GM18507 (cell line): Measurements from ENCODE around the gene PIK3C2B.

Experiments
- DNase-seq: peaks from one replicate; pipeline ENCODE4 v3.0.0; 2011; ENCODE audit warnings: low read depth; ENCODE audit not compliant: insufficient read length; ENCODE audit errors: extremely low spot score
- FAIRE-seq: peaks from 2 replicates; lab custom pipeline; 2011; peaks lifted over from hg19 to GRCh38; lab: Jason Lieb, UNC

Gene PIK3C2B

DNA sequence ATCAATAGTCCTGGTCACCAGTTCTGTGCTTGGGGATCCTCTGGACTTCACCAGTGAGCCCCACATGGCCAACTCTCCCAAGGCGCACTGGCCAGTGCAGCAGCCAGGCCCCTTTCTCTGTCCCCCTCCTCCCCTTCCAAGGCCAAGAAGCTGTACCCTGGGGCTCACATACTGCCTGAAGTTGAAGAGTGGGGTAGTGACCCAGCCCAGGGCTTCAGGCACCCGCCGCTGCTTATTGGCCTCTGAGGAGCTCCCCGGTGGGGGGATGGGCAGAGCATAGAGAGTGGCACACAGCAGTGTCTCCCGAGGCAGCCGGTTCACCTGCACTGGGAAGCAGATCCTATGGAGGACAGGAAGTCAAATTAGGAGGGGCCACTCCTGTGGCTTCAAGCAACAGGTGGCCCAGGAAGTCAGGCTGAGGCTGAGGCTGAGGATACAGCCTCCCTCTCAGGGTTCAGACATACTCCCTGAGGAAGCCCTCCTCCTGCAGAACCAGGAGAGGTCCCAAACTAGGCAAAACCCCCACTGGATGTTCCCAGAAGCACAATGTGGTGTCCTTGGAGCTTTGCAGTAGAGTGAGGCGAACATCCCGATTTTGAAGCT is 44.8 kb downstream of the PIK3C2B start:
- DNase-seq (no peak), FAIRE-seq (no peak)

DNA sequence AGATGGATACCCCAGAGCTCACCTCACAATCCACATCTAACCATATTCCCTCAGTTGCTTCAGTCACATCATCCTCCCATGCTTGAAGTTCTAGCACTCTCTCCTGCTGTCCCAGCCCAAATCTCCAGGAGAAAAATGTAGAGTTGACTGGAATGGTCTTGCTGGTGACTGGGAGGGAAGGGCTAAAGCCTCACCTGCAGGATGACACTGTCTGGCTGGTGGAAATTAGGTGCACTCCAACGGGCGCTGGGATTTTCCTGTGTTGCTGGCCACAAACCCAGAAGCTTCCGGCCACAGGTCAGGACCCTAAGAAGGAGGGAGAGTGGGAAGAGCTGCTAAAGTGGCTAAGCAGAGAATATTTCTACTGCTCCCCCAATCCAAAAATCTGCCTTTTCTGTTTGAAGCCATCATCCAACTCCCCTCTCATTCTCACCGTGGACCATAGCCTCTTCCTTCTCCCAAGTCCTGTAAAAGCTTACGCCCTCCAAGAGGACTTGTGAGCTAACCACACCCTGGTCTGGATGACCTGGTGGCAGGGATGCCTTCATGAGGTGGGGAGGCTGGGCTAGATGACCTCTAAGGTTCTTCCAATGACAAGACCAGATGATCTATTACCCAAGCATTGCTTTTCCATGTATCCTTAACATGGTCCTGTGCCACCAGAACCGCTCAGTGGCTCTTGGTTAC is 45.5 kb downstream of the PIK3C2B start:
- FAIRE-seq (no peak), DNase-seq (no peak)

DNA sequence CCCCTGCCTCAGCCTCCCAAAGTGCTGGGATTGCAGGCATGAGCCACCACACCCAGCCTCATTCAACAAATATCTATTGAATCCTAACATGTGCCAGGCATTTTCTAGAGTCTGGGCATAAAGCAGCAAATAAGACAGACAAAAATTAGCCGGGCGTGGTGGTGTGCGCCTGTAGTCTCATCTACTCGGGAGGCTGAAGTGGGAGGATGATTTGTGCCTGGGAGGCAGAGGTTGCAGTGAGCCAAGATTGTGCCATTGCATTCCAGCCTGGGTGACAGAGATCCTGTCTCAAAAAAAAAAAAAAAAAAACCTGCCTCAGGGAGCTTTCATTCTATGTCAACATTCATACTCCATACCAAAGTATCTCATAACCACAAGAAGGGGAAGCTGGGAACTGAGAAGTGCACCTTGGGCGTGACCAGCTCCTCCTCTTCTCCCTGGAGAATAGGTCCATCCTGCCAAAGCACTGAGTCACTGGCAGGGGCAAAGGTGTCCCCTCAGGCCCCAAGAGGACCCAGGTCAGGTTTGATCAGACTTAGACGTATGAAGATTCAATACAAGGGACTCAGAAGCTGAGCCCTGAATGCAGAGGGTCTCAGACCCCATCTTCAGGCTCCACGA is 46.2 kb downstream of the PIK3C2B start:
- DNase-seq, result no peak
- FAIRE-seq, result no peak

DNA sequence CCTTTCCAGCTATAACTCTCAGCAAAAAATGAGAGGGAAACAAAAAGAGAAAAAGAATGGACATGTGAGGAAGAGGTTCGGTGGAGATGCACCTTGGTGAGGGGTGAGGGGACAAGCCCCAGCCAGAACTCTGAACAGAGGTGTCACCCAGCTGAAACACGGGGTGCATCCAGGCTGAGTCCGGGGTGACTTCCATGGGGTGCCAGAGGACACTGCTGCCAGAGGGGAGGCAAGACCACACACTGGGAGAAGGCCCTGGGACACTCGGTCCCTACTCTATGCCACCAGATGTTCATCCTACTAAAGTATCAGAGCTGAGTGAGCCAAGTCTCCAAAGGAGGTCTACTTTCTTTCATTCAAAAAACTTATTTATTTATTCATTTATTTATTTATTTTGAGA is 46.9 kb downstream of the PIK3C2B start:
- DNase-seq (no peak), FAIRE-seq (no peak)

DNA sequence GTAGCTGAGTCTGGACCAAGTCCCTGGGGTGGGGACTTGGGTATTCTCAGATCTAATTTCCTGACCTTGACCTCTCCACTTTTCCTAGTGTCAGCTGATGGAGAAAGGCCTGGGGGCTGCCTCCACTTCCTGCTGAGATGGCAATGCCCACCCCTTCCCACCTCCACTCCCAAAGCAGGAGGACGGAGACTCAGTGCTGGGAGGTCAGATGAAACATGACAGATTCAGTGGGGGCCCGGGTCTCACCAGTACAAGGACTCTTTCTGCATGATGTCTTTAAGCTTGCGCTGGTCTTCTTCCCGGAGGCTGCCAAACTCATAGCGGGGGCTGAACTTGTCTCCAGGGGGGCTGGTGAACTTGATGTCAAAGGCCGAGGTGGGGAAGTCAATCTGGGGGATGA is 47.4 kb downstream of the PIK3C2B start:
- no peak for FAIRE-seq
- no peak for DNase-seq

DNA sequence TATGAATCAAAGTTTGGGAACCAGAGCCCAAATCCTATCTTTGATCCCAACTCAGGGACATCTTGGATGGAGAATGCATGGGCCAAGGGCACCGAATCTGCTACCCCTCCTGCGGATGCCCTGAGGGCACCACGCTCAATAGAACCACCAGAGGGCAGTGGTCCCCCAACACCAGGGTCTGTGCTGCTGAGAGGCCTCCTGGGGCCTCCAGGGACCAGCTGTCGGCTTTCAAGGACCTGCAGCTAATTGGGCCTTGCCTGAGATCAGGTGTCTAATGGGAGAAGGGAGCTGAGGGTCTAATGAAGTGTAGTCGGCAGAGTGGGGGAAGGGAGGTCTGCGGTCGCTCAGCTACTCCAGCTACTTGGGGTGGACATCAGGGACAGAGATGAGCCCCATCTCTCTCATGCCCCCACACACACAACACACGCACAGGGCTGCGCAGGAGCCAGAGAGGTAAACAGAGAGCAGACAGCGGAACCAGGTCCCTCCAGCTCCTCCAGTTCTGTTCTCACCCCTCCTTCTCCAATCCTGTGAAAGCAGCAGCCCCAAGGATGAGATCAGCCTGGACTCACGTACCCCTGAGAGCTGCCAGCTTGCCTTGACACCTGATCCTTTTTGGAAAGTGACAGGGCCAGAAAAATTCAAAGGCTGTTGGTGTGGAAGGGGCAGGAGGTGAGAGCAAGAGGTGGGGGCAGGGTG is 48.0 kb downstream of the PIK3C2B start:
- DNase-seq (peak; percentile 76), FAIRE-seq (peak; percentile 89)

DNA sequence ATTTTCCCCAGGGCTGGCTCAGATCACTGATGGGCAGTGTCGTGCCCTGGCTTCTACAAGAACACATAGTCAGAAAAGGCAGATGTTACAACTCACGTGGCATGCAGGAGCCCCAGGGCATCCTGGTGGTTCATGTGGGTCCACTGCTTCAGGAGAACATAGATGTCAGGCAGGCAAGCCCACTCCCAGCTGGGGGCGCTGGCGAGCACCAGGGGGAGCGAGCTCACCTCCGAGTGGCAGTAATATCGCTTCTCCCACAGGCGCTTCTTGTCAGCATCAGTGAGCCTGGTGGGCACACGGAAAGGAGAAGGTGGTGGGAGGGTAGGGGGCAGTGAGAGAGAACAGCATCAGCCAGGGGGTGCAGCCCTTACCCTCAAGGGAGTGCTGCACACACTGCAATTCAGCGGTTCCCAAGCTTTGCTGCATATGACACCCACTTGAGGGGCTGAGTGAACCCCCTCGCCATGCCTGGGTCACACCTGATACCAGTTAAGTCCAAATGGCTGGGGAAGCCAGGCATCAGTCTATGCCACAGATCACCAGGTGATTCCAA is 48.7 kb downstream of the PIK3C2B start:
- FAIRE-seq (peak; percentile 21), DNase-seq (no peak)
